Breast epithelium (tissue), 4 donors: ENCODE results near the gene TNK1. TPM values are rescaled to one million over a fixed set of nuclear protein-coding genes. Genes with fewer than 3 reads are reported as not detected.
A peak's percentile ranks its signal among the peaks of the same experiment; 100 is the strongest.

Experiments used
- DNase-seq, 2 donors: peaks; one replicate each; pipeline ENCODE4 v3.0.0-alpha.2; 2019; ENCODE audit warnings: low spot score in 2 of 2
- H3K27ac ChIP-seq, 2 donors: fragments of 200-600 bp; sonication (generic) in 1 of 2; one replicate each; pipeline ENCODE4 v1.5.1; 2016 to 2019; ENCODE audit warnings: mild to moderate bottlenecking in 1 of 2
- H3K27me3 ChIP-seq, 2 donors: fragments of 200-600 bp; sonication (generic) in 1 of 2; one replicate each; pipeline versions ENCODE4 v1.5.1 to v1.6.0; 2017 to 2019; ENCODE audit warnings: control low read depth in 1 of 2, mild to moderate bottlenecking in 1 of 2
- H3K36me3 ChIP-seq: fragments of 200-600 bp; one replicate; pipeline ENCODE4 v1.5.1; 2019
- H3K4me1 ChIP-seq, 2 donors: fragments of 200-600 bp; sonication (generic); one replicate each; pipeline ENCODE4 v1.5.1; 2016 to 2019; ENCODE audit warnings: control low read depth in 1 of 2
- H3K4me3 ChIP-seq, 3 donors: fragments of 200-600 bp; sonication (generic); 1 replicate in 2 of 3; 2 replicates in 1 of 3; pipeline ENCODE4 v1.5.1; 2016 to 2019; ENCODE audit warnings: mild to moderate bottlenecking in 3 of 3, moderate library complexity in 2 of 3
- H3K9me3 ChIP-seq, 2 donors: fragments of 200-600 bp; sonication (generic) in 1 of 2; one replicate each; pipeline ENCODE4 v1.5.1; 2016 to 2019; ENCODE audit warnings: control low read depth in 1 of 2
- POLR2A ChIP-seq: fragments of 450-650 bp; IDR thresholded peaks from one replicate; pipeline ENCODE4 v1.6.1; 2016; ENCODE audit warnings: antibody characterized with exemption, mild to moderate bottlenecking, moderate library complexity
- POLR2AphosphoS5 ChIP-seq, 3 donors: sonication (generic); formaldehyde crosslinking; IDR thresholded peaks; one replicate each; pipeline ENCODE4 v1.6.1; 2017; ENCODE audit warnings: antibody characterized with exemption in 3 of 3
- intact Hi-C: fragments of 100-400 bp; cut with DNase I; formaldehyde crosslinking; loops from one replicate; pipeline ENCODE4 v1.15.1; 2023; ENCODE audit warnings: low total_unique reads
- total RNA-seq, 3 donors: library from RNA; depleted of rRNA; stranded (reverse); fragments of >200 nt; gene quantifications; one replicate each; pipeline ENCODE4 v1.1.0, GENCODE V29; 2016
- TF ChIP-seq, protein P1 (sequence below), 3 donors: fragments of 450-650 bp; IDR thresholded peaks; one replicate each; pipeline ENCODE4 v1.5.1; 2016 to 2017; ENCODE audit warnings: antibody characterized with exemption in 3 of 3, mild to moderate bottlenecking in 3 of 3, moderate library complexity in 3 of 3

The TNK1 gene
- total RNA-seq, 3 donors from 2014 or later: 1.1 to 22.1 (median 14.4) TPM

DNA sequence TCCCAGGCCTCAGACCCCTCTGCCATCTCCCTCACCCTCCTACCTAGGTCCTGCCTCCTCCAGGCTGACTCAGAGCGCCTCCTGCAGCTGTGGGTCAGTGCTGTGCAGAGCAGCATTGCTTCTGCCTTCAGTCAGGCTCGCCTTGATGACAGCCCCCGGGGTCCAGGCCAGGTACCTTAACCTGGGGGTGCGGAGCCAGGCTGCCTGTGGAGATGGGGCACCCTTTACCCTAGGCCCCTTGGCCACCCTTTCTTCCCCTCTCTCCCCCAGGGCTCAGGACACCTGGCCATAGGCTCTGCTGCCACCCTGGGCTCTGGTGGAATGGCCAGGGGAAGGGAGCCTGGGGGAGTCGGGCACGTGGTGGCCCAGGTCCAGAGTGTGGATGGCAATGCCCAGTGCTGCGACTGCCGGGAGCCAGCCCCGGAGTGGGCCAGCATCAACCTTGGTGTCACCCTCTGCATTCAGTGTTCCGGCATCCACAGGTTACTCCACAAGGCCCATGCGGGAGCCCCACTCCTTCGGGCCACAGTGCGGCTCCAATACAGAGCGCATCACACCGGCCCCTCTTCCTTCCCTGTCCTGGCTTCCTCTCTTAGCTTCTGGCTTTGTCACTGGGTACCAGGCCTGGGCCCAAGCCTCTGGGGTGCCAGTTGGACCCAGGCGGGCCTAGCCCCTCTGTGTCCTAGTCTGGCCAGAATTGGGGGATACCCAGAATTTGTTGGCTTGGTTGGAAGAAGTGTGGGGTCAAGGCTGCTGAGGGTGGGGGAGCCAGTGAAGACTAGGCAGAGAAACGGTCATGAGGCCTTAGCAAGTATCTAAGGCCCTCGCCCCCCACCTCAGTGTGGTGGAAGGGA, 33.9 kb upstream of the TNK1 start:
- Histone ChIP-seq H3K27ac (no peak overlapping the region), H3K4me1 (no peaks in the 10 kb centered on the region), H3K27me3 (peaks cover under 1 to 13% of the 10 kb centered on the region in 2 donors), H3K9me3 (no peaks in the 10 kb centered on the region), H3K4me3 (no peak overlapping the region), H3K36me3 (no peaks in the 10 kb centered on the region)
- no peak for DNase-seq
- TF ChIP-seq, protein P1, sequence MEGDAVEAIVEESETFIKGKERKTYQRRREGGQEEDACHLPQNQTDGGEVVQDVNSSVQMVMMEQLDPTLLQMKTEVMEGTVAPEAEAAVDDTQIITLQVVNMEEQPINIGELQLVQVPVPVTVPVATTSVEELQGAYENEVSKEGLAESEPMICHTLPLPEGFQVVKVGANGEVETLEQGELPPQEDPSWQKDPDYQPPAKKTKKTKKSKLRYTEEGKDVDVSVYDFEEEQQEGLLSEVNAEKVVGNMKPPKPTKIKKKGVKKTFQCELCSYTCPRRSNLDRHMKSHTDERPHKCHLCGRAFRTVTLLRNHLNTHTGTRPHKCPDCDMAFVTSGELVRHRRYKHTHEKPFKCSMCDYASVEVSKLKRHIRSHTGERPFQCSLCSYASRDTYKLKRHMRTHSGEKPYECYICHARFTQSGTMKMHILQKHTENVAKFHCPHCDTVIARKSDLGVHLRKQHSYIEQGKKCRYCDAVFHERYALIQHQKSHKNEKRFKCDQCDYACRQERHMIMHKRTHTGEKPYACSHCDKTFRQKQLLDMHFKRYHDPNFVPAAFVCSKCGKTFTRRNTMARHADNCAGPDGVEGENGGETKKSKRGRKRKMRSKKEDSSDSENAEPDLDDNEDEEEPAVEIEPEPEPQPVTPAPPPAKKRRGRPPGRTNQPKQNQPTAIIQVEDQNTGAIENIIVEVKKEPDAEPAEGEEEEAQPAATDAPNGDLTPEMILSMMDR (IDR thresholded peaks at IDR 0.05): no peak
- TF ChIP-seq POLR2AphosphoS5 (IDR thresholded peaks at IDR 0.05): no peak
- TF ChIP-seq POLR2A: no peak
- intact Hi-C loops: no loop called here

DNA sequence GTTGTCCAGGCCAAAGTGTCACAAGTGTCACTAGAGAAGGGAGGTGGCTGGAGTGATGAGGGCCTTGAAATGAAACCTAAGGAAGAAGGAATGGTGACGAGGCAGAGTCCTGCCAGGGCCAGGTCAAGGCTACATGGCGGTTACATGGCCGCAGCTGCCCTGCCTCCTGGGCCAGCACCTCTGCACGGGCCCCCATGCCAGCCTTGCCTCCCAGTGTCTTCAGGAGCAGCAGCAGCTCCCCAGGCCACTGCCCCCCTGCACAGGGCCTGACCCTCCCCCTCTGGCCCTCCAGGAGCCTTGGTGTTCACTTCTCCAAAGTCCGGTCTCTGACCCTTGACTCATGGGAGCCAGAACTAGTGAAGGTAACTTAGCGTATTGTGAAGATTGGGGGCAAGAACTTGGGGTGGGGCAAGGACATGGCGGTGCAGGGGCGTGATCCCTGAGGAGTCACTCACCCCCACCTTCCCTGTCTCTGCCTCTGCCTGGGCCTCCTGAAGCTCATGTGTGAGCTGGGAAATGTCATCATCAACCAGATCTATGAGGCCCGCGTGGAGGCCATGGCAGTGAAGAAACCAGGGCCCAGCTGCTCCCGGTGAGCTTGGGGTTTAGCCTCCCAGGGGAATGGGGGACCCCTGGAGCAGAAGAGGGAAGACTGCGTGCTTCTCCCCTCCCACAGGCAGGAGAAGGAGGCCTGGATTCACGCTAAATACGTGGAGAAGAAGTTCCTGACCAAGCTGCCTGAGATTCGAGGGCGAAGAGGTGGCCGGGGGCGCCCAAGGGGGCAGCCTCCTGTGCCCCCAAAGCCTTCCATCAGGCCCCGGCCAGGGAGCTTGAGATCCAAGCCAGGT, 33.0 kb upstream of the TNK1 start:
- TF ChIP-seq POLR2AphosphoS5 (IDR thresholded peaks at IDR 0.05) (no peak), POLR2A (no peak)
- TF ChIP-seq, protein P1 (IDR thresholded peaks at IDR 0.05): no peak
- Histone ChIP-seq H3K9me3 (no peaks in the 10 kb centered on the region), H3K27me3 (peaks cover 0 to 7% of the 10 kb centered on the region in 2 donors), H3K36me3 (no peaks in the 10 kb centered on the region), H3K4me3 (no peak overlapping the region), H3K27ac (no peak overlapping the region), H3K4me1 (peaks cover 0 to 3% of the 10 kb centered on the region in 2 donors)
- intact Hi-C loops: no loop called here
- DNase-seq: no peak

DNA sequence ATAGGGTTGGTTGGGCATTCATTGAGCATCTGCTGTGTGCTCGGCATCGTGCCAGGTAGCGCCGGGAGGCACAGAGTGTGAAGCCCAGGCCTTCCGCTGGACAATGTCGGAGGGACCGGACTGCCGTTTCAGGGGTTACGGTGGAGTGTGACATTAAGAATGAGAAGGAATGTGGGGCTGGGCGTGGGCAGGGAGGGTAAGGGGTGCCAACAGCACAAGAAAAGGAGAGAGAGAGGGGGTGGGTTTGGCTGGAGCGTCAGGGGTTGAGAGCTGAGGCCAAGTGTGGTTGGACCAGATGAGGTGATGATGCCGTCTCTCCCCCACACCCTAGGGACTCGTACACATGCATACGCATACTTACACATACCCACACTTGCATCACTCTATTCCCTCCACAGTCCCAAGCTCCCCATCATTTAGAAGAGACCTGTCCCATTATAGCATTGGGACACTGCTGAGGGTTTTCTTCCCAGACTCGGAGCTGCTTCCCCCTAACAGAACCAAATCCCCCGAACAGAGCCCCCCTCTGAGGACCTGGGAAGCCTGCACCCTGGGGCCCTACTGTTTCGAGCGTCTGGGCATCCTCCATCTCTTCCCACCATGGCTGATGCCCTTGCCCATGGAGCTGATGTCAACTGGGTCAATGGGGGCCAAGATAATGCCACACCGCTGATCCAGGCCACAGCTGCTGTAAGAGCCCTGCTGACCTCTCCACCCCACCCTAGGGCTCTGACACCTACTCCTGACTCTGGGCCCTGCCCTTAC, 32.2 kb upstream of the TNK1 start:
- Histone ChIP-seq H3K4me3 (no peak overlapping the region), H3K4me1 (peaks cover 0 to 11% of the 10 kb centered on the region in 2 donors), H3K36me3 (no peaks in the 10 kb centered on the region), H3K27ac (no peak overlapping the region), H3K27me3 (no peaks in the 10 kb centered on the region), H3K9me3 (no peaks in the 10 kb centered on the region)
- DNase-seq: no peak
- TF ChIP-seq, protein P1 (IDR thresholded peaks at IDR 0.05): no peak
- no peak for TF ChIP-seq POLR2A
- TF ChIP-seq POLR2AphosphoS5 (IDR thresholded peaks at IDR 0.05): no peak
- intact Hi-C loops: no loop called here

DNA sequence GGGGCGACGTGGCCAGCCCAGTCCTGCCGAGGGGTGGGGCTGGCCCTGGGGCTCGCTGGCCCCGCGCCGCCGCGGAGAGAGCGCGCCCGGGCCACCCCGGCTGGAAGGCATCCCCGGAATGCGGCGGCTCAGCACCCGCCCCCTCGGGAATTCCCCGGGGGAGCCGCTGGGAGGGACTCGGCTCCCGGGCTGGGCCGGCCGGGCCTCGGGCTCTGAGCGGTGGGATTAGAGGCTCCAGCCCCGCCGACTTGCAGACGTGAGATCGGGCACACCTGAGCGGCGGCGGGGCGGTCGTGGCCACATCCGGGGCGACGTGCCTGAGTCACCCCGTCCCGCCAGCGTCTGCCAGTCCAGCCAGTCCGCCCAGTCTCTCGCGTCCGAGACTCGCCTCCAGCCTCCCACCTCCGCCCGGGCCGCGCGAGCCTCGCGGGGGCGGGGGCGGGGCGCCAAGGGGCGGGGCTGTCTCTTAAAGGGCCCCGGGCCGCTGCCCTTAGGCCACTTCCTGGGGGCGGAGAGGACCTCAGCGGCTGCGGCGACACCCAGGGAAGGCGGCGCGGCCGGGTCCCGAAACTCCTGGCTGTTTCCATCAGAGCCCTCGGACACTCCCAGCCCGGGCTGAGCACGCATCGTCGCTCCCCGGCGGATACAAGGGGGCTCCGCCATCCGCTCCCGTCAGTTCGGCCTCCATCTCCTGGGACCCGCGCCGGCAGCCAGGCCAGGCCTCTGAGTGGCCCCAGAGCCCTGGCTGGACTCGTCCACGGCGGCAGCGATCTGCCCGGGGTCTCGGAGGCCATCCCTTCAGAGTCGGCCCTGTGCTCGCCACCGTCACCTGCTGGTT, 29.0 kb upstream of the TNK1 start, which contains the start of gene KCTD11:
Gene KCTD11 (plus strand): TSS at position 498 of the 838 bp plus-strand sequence.
- intact Hi-C loops: loop anchor here (10.0 kb wide), 1 partner anchor 83 kb away; the partner anchor contains the start of genes FGF11 and TMEM102
- H3K4me1 ChIP-seq: peaks cover 0 to 12% of the 10 kb centered on the region in 2 donors
- peak; percentile 87 to 93 for DNase-seq

More for the DNA sequence above, 29.0 kb upstream of the TNK1 start, which contains the start of gene KCTD11:
- peak within 1 kb of the TSS; percentile 98 to 99 for H3K27ac ChIP-seq
- TF ChIP-seq POLR2A (no peak), POLR2AphosphoS5 (IDR thresholded peaks at IDR 0.05) (peak; percentile 27 to 46 (median 34))
- TF ChIP-seq, protein P1 (IDR thresholded peaks at IDR 0.05): peak in 2 of 3 donors; percentile 65 to 78
- no peaks in the 10 kb centered on the region for H3K36me3 ChIP-seq
- peak within 1 kb of the TSS; percentile 70 to 79 (median 72) for H3K4me3 ChIP-seq
- no peaks in the 10 kb centered on the region for H3K9me3 ChIP-seq
- no peaks in the 10 kb centered on the region for H3K27me3 ChIP-seq
